GM21447 (cell line): ENCODE measurements around the gene C16orf78.

Source experiments
- ATAC-seq: cut with Tn5 transposase; IDR thresholded peaks from one replicate; pipeline ENCODE4 v1.9.1; 2021; ENCODE audit not compliant: unreplicated experiment

C16orf78 gene, protein sequence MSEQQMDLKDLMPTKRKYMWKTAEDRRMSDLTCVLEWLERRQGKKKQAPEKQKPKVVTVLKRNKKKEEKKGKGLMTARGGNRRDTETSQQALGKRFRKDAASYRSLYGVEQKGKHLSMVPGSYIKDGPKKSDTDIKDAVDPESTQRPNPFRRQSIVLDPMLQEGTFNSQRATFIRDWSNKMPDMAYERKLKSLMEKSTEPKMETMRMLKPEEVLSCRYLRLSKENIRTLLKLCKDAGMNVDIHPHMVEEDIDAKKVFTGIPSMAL

DNA sequence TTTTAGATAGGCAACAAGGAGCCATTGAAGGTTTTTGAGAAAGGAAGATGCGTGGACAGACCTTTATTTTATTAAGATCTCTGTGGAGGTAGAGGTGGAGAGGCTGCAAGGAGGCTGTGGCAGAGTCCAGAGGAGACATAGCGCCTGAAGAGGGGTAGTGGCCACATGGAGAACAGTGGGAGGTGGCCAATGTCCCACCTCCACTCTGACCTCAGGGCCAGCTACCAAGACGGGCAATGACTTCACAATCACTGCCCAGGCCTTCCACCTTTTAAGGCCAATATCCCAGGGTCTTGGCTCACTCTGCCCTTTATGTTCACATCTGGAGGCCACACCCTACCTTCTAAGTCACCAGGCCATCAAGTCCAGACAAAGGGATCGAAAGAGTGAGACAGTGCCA, at the start of gene C16orf78:
Gene C16orf78, plus strand, starts transcription at position 301 of the 400 bp plus-strand sequence. CDS start 136 bp downstream, outside the sequence.
- no peak for ATAC-seq

GRCh38 chr16:49324703-49325102, 48.9 kb upstream of the C16orf78 start:
- no peak for ATAC-seq

- no peak for ATAC-seq
Measured at GRCh38 chr16:49327466-49327865, 46.1 kb upstream of the C16orf78 start.

GRCh38 chr16:49328325-49328724, 45.3 kb upstream of the C16orf78 start:
- no peak for ATAC-seq

DNA sequence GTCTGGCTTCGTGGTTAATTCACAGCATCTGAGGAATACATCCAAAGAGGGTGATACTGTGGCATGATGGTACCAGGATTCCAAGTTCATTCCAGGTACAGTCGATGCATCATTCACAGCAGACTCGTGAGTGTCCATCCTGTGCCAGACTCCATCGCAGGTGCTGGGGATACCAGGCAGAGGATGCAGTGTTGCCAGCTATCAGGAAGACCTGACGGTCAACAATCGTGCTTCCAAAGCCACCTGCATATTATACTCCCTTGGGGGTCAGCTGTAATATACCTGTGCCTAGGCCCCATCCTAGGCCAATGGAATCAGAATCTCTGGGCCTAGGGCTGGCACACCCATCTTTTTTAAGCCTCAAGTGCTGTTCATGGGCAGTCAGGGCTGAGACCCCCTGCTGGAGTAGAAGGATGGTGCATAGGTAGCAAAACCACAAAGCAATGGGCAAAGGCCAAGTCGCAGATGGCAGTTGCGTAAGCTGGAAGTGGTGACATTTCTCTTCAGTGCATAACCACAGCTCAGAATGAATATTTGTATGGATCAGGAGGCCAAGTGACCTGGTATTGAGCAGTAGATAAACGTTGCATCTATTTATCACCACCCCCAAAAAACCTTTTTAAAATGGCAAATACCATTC, 42.9 kb upstream of the C16orf78 start:
- ATAC-seq: no peak

- no peak for ATAC-seq
Measured at GRCh38 chr16:49332589-49333258, 40.9 kb upstream of the C16orf78 start.

- ATAC-seq: no peak
Measured at GRCh38 chr16:49333259-49333597, 40.4 kb upstream of the C16orf78 start.

- ATAC-seq: no peak
Measured at GRCh38 chr16:49335828-49336227, 37.8 kb upstream of the C16orf78 start.

- no peak for ATAC-seq
Measured at GRCh38 chr16:49336581-49336980, 37.0 kb upstream of the C16orf78 start.

GRCh38 chr16:49337814-49338350, 35.7 kb upstream of the C16orf78 start:
- ATAC-seq: no peak

DNA sequence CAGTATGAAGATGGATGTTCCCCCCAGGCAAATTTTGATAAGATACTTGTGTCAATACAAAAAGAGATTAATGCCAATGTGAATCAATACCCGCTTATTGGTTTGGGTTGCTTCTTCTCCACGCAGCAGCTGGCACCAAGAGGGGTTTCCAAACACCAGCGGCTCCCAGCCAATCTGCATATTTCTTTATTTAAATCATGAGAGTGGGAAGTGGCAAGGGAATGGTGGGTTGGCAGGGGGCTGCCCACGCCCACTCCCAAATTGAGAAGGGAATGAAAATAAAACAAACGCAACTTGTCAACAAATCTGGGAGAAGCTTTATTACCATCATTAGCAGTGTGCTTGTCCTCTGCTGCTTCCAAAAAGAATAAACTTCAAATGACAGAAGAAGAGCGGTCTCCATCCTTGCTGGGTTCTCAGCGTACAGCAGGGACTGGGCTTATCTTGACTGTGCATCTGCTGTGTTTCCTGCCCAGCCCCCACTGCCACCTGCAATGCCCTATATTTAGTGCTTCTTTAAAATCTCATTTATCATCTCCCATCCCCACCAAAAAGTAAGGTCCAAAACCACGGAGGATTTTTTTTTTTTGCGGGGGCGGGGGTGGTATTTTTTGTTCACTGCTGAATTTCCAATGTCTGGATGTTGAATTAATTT, 34.9 kb upstream of the C16orf78 start:
- ATAC-seq: no peak

- ATAC-seq: no peak
Measured at GRCh38 chr16:49340466-49340865, 33.1 kb upstream of the C16orf78 start.

DNA sequence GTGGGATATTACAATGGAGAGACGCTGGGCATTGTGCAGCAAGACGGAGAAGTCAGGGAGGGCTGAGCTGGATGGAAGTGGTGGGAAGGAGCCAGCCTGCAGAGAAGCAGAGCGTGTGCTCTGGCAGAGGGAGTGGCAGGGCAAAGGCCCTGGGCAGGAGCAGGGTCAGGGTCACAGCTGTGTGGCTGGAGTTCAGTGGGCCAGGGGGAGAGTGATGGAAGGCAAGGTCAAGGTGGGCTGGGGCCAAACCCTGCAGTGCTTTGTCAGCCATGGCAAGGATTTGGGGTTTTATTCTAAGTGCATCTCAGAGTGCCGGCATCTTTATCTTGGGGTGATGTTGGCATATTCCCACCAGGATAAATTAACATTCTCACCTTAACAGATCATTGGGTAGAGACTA, 31.9 kb upstream of the C16orf78 start:
- no peak for ATAC-seq

DNA sequence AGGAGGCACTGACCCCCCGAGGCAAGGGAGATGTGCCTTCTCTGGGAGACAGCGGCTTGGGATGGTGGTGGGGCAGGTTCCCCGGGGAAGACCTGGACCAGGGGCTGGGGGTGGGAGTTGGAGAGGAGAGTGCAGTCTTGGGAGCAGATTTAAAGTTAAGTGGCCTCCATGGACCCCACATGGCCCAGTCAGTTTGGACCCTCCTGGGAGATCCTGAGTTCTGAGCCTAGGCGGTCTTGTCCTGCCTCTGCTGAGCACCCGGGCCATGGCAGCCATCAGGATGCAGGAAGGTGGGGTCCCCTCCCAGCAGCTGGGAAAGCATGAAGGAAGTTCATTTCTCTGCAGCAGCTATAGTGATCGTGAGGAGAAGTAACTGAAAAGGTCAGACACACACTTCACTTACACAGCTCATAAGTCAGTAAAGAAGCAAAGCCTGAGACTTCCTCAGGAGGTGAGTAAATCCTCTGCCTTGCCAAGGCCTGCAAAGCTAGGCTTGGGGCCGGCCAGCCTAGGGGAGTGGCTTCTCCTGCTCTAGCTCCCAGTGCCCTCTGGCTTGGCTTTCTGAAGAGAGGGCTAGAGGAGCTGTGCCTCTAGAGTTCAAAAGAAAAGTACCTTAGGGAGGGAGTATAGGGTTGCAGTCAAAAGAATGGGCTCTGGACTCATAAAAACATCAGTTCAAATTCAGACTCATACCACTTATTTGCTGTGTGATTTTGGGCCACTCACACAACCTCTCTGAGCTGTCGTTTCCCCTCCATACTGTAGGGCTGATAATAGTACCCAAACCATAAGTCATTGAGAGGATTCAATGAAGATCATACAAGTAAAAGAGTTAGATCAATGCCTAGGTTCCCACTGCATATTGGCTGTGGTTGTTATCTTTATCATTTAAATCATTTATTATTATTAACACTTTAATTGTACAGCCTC, 31.0 kb upstream of the C16orf78 start:
- ATAC-seq: no peak

GRCh38 chr16:49343291-49343690, 30.3 kb upstream of the C16orf78 start:
- ATAC-seq: no peak

DNA sequence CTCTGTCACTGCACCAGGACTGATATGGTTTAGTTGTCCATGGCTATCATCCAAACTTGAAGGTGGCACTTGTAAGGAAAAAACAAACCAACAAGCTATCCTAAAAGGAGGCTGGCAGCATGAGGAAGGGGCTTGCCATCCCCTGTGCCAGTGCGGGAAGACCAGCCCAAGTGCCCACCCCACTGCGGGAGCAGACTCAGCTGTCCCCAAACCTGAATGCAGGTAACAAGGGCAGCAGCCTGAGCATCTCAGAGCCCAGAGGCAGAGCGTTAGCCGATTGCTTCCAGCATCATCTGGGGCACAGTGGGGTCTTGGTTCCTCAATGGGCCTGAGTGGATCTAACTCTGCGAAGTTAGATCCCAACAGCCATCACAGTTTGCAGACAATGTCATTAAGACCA, 29.2 kb upstream of the C16orf78 start:
- ATAC-seq: no peak

DNA sequence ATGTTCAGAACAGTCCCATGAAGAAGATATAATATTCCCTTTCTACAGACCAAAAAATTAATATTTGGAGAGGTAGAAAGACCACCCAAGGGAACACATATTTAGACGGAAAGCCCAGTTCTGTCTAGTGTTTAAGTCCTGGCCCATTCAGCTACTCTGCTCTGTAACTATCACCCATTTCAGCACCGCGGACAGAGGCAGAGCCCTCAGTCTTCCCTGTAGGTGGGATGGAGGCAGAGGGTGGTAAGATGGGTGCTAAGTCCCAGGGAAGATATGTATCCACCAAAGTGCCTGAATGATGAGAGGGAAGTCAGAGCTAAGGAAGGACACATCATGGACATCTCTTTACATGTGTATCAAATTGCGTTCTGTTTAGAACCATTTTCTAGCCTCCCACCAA, 27.8 kb upstream of the C16orf78 start:
- no peak for ATAC-seq

DNA sequence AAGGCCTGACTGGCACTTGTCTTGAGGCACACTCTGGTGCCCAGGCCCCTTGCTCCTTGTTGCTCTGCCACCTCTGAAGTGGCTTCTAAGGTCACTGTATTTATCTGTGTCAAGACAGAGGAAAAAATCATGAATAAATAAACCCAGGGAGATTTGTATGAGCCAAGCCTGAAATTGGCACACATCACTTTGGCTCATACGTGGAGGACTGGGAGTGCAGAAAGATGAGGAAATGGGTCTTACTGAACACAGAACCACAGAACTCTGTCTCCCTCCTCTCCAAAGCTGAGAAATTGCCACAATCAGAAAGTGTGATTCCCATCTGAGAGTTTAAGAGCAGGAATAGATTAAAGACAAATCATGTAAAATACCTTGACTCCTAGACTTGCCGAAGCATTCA, 27.1 kb upstream of the C16orf78 start:
- no peak for ATAC-seq

DNA sequence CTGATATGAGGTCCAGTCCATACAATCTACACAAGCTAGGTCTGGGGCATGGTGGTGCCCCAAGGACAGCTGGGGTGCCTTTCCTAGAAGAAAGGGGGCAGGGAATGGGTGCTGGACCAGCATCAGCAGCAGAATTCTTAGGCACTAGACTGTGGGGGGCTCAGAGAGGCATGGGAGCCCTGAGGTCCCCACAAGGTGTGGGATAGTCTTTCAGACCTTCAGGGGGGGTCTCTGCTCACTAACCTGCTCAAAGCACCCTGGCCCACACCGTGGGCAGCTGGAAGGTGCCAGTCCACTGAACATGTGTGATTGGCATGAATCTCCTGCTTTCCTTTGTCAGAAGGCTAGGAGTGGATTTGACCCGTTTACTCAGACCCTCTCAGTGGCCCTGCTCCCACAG, 26.1 kb upstream of the C16orf78 start:
- ATAC-seq: no peak

DNA sequence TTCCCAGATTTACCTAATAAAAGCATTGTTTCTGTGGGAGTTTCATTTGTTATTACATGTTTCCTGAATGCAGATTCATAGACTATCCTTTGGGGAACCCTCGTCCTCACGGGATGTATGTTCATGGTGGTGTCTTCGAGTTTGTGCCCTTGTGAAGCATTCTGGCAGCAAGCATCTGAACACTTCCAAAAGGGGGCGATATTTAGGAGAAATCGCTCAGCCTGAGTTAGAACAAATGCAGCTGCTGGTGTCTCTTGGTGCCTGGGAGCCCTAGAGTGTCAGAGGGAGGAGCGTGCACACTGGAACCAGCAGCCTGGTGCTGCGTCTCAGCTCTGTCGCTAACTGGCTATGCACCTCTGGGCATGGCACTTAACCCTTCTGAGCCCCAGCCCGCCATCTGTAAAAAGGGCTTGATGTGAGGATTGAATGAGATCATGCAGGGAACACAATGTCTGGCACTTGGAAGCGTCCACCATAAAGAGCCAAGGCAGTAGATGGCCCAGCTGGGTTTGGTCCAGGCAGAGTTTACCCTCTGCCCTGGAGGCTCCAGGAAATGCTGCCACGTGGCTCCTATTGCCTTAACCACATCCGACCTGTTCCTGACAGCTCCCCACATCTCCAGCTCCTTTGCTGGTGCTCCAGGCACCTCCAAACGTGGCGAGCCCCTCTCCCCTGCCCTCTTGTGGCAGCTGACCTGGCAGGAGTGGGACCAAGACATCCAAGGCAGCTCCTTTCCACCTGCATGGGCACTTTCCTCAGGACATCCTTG, 25.0 kb upstream of the C16orf78 start:
- no peak for ATAC-seq
